NB4 (cell line): ENCODE results near the gene FLRT1.

Source experiments
- DNase-seq: peaks from one replicate; pipeline ENCODE4 v3.0.0; 2010; ENCODE audit warnings: low read depth
- H3K4me3 ChIP-seq: one replicate; pipeline ENCODE4 v1.5.1; 2011; ENCODE audit warnings: mild to moderate bottlenecking, low read depth, low read length, moderate library complexity
- MYC ChIP-seq: IDR thresholded peaks from 2 replicates; pipeline ENCODE4 v1.6.1; 2011; ENCODE audit warnings: low read depth, low read length
- POLR2A ChIP-seq: IDR thresholded peaks from 2 replicates; pipeline ENCODE4 v1.6.1; 2011; ENCODE audit warnings: mild to moderate bottlenecking; ENCODE audit not compliant: insufficient read length; ENCODE audit errors: extremely low read depth
- TF ChIP-seq, protein P1 (sequence below): IDR thresholded peaks from one replicate; pipeline ENCODE4 v1.5.1; 2012; ENCODE audit warnings: low read depth, low read length
- TF ChIP-seq, protein P2 (sequence below): IDR thresholded peaks from 2 replicates; pipeline ENCODE4 v1.6.1; 2011; ENCODE audit warnings: low read depth, low read length

FLRT1 gene

DNA sequence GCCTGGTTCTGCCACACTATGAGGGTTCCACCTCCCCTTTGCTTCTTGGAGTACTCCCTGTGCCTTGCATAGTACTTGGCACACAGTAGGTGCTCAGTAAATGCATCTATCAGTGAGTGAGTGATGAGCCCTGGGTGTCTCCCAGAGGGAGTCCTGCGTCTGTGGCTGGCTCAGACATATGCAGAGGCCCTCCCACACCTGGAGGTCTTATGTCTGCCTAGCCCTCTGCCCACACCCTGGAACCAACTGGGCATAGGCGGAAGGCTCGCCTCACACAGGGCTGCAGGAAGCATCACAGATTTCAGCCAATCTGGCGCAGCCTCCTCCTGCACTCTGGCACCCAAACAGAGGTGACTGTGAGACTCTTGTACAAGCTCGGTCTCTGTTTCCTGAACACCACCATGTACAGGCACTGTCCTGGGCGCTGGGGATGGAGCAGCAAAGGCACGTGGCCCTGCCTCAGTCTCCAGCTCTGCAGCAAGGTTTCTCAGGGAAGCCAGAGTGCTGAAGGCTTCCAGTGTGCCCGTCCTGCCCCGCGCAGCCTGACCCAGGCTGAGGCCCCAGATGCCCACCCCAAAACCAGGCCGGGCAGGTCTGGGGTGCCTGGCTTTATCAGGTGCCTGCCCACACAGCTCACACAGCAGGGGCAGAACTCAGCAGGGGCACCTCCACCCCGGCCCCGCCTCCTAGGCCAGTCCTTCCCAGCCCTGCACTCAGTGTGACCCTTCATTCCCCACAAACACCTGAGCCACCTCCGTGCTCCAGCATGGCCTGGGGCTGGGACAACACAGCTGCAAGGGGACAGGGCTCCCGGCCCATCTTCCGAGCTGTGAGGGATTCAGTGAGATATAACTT is 26.7 kb downstream of the FLRT1 start:
- TF ChIP-seq, protein P1, sequence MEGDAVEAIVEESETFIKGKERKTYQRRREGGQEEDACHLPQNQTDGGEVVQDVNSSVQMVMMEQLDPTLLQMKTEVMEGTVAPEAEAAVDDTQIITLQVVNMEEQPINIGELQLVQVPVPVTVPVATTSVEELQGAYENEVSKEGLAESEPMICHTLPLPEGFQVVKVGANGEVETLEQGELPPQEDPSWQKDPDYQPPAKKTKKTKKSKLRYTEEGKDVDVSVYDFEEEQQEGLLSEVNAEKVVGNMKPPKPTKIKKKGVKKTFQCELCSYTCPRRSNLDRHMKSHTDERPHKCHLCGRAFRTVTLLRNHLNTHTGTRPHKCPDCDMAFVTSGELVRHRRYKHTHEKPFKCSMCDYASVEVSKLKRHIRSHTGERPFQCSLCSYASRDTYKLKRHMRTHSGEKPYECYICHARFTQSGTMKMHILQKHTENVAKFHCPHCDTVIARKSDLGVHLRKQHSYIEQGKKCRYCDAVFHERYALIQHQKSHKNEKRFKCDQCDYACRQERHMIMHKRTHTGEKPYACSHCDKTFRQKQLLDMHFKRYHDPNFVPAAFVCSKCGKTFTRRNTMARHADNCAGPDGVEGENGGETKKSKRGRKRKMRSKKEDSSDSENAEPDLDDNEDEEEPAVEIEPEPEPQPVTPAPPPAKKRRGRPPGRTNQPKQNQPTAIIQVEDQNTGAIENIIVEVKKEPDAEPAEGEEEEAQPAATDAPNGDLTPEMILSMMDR = no peak
- no peak overlapping the region for H3K4me3 ChIP-seq
- no peak for DNase-seq

DNA sequence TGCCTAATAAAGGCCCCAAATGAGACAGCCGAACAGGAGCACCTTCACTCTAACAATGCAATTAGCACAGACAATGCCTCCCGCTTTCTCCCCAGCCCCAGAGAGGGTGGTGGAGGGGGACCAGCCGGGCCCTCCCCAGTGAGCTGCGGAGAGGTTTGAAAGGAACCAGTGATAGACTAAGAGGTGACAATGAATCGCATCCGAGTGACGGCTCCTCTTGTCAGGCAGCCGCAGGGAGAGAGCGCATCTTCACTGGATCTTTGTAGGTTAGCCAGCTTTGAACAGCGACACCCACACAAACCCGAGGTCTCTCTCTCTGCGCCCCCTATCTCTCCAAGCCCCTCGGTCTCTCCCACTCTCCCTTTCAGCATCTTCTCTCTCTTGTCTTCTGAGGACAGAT is 28.0 kb downstream of the FLRT1 start:
- TF ChIP-seq, protein P1 = no peak
- TF ChIP-seq POLR2A (no peak), MYC (no peak)
- TF ChIP-seq, protein P2, sequence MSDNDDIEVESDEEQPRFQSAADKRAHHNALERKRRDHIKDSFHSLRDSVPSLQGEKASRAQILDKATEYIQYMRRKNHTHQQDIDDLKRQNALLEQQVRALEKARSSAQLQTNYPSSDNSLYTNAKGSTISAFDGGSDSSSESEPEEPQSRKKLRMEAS = no peak
- H3K4me3 ChIP-seq = no peak overlapping the region
- DNase-seq = no peak

DNA sequence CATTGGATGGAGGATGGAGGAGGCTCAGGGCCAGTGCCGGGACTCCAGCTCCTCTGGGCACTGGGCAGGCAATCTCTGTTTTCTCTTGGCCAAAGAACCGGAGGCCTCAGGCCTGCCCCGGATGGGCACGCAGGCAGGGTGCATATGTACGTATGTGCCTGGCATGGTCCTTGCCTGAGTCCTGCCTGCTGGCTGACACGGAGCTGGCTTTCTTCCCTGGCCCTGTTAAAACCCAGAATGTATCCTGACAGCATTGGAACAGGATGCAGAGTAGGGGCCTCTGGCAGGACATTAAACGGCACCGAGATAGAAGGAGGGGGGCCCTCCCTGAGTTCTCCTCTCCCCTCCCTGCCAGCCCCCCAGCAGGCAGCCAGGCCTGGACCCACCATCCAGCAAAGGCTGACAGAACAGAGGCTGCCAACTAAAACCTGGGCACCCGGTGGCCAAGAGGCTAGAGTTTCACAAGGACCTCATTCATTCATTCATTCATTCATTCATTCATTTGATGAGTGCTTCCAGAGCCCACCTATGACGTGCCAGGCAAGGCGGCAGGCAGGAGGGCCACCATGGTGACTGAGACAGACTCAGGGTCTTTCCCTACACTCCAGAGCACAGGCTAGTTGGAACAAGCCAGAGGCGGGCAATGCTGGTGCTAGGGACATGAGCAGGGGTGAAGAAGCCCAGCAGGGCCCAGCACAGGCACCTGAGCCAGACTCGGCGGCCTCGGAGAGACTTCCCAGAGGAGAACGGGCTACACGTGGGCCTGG is 28.8 kb downstream of the FLRT1 start:
- H3K4me3 ChIP-seq = no peak overlapping the region
- TF ChIP-seq MYC = no peak
- TF ChIP-seq, protein P1 = no peak
- no peak for TF ChIP-seq POLR2A
- TF ChIP-seq, protein P2 = no peak
- DNase-seq = no peak

DNA sequence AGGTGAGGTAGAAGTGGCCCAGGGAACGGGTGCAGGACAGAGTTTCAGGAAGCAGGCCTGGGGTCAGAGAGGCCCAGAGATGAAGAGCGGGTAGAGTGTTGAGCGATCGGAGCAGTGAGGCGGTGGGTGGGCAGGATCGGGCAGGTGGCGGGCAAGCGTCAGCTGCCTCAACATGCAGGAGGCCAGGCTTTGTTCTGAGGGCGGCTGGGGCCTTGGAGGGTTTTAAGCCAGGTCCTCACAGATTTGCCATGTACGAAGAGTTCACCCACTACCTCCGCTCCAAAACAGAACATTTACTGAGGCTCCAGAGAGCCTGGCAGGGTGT is 29.4 kb downstream of the FLRT1 start:
- no peak for DNase-seq
- no peak overlapping the region for H3K4me3 ChIP-seq
- no peak for TF ChIP-seq MYC

DNA sequence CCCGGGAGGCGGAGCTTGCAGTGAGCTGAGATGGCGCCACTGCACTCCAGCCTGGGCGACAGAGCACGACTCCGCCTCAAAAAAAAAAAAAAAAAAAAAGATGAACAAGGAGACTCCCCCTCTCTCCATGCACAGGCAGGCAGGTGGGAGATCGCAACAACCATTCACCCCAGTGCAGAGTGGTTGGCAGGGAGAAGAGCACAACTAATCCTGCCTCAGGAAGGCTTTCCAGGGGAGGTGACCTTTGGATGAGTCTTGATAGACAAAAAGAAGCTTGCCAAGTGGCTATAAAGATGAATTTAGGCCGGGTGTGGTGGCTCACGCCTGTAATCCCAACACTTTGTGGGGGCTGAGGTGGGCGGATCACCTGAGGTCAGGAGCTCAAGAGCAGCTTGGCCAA is 30.0 kb downstream of the FLRT1 start:
- no peak for DNase-seq
- TF ChIP-seq MYC = no peak
- no peak for TF ChIP-seq POLR2A
- TF ChIP-seq, protein P1 = no peak
- TF ChIP-seq, protein P2 = no peak
- H3K4me3 ChIP-seq = no peak overlapping the region

DNA sequence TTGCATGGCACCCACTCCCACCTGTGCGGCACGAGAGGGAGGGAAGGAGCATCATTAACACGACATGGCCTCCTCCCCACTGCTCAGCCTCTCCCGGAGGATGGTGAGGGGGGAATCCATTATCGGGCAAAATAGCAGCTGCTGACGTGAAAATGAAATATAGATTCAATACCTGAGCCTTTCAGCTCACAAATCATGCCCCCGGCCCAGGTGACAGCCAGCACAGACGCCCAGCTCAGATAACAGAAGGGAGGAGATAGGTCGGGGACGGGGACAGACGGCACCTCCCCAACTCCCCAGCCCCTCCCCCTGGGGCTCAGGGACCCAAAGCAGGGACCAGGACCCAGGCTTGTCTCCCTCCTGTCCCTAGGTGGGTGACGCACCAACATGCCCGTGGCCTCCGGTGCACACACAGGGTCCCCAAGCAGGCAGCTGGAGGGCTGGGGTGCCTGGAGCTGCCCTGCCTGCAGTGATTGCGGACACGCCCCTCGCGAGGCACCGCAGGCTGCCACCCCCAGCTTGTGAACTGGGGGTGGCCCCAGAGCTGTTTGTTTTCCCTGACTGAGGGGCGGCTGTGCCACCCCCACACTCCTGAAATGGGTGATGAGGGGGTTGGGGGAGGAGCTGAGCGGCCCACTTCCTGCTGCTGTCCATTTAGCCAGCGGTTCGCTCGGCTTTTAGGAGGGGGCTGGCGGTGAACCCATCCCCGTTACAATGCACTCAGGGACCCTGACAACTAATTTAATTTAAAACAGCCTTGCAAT is 31.7 kb downstream of the FLRT1 start:
- H3K4me3 ChIP-seq = no peak overlapping the region
- TF ChIP-seq POLR2A (no peak), MYC (no peak)
- TF ChIP-seq, protein P1 = no peak
- TF ChIP-seq, protein P2 = no peak
- no peak for DNase-seq
